HG03342 (cell line): ENCODE measurements around the gene LRRTM4.

Experiments used
- ATAC-seq: cut with Tn5 transposase; IDR thresholded peaks from one replicate; pipeline ENCODE4 v1.9.1; 2021; ENCODE audit warnings: mild to moderate bottlenecking, moderate library complexity; ENCODE audit not compliant: unreplicated experiment

LRRTM4 gene

GRCh38 chr2:77325395-77325794, 196.8 kb downstream of the LRRTM4 start:
- ATAC-seq = no peak

GRCh38 chr2:77322431-77322830, 199.7 kb downstream of the LRRTM4 start:
- ATAC-seq = no peak

- ATAC-seq = no peak
Measured at GRCh38 chr2:77314721-77315120, 207.5 kb downstream of the LRRTM4 start.

- no peak for ATAC-seq
Measured at GRCh38 chr2:77310416-77310815, 211.8 kb downstream of the LRRTM4 start.

GRCh38 chr2:77309725-77310124, 212.5 kb downstream of the LRRTM4 start:
- no peak for ATAC-seq

- no peak for ATAC-seq
Measured at GRCh38 chr2:77301441-77301840, 220.7 kb downstream of the LRRTM4 start.

- ATAC-seq = no peak
Measured at GRCh38 chr2:77296791-77297190, 225.4 kb downstream of the LRRTM4 start.

GRCh38 chr2:77294474-77294873, 227.7 kb downstream of the LRRTM4 start:
- ATAC-seq = no peak

GRCh38 chr2:77284353-77284752, 237.8 kb downstream of the LRRTM4 start:
- ATAC-seq = no peak

- no peak for ATAC-seq
Measured at GRCh38 chr2:77271262-77271661, 250.9 kb downstream of the LRRTM4 start.

- no peak for ATAC-seq
Measured at GRCh38 chr2:77270433-77270832, 251.7 kb downstream of the LRRTM4 start.

- no peak for ATAC-seq
Measured at GRCh38 chr2:77268626-77269025, 253.6 kb downstream of the LRRTM4 start.

GRCh38 chr2:77232909-77233425, 289.2 kb downstream of the LRRTM4 start:
- ATAC-seq = no peak

- no peak for ATAC-seq
Measured at GRCh38 chr2:77228391-77228790, 293.8 kb downstream of the LRRTM4 start.

GRCh38 chr2:77210725-77211124, 311.5 kb downstream of the LRRTM4 start:
- no peak for ATAC-seq

GRCh38 chr2:77207331-77207730, 314.8 kb downstream of the LRRTM4 start:
- ATAC-seq = no peak

- ATAC-seq = no peak
Measured at GRCh38 chr2:77201755-77202154, 320.4 kb downstream of the LRRTM4 start.

- no peak for ATAC-seq
Measured at GRCh38 chr2:77199411-77199810, 322.8 kb downstream of the LRRTM4 start.

GRCh38 chr2:77193858-77194448, 328.2 kb downstream of the LRRTM4 start:
- no peak for ATAC-seq

GRCh38 chr2:77192811-77193289, 329.3 kb downstream of the LRRTM4 start:
- ATAC-seq = no peak

- no peak for ATAC-seq
Measured at GRCh38 chr2:77191665-77192064, 330.5 kb downstream of the LRRTM4 start.

- ATAC-seq = no peak
Measured at GRCh38 chr2:77190721-77191346, 331.3 kb downstream of the LRRTM4 start.

- no peak for ATAC-seq
Measured at GRCh38 chr2:77185052-77185451, 337.1 kb downstream of the LRRTM4 start.
